Measurements from ENCODE around the gene HSPA12B. TPM values are rescaled to one million over a fixed set of nuclear protein-coding genes. Genes with fewer than 3 reads are reported as not detected.

The HSPA12B gene
- total RNA-seq, 1 donor: not detected

DNA sequence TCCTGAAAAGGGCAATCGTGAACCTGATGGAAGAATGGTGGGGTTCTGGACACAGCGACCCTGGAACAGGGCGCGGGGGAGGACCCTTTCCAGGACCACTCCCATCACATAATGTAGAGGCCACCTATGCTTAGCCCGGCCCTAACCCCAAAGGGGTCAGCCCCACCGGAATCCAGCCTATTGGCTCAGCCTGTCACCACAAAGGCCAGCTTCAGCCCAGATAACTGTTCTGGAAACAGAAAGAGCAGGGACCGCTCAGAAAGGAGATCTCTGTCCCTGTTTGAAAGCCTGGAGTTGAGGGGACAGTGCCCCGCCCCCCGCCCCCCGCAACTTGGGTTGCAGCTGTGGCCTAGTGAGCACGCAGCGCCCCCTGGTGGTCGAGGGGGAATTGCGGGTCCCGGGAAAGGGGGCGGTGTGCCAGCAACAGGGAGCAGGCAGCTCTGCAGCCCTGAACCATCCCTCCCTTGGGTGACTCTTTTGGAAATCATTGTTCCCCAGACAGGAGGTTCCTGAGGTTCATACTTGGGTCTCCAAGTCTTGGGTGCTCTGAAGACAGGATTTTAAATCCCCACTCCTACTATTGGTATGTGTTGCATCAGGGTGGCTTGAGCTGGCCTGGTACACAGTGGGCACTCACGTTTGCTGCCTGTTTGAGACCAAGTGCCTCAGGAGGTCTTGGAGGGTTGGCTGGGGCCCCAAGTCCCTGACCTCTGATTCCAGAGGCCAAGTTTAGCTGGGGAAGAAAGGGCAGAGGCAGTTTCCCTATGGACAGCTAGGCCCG, 21.6 kb upstream of the HSPA12B start:
- TF ChIP-seq, protein P1, sequence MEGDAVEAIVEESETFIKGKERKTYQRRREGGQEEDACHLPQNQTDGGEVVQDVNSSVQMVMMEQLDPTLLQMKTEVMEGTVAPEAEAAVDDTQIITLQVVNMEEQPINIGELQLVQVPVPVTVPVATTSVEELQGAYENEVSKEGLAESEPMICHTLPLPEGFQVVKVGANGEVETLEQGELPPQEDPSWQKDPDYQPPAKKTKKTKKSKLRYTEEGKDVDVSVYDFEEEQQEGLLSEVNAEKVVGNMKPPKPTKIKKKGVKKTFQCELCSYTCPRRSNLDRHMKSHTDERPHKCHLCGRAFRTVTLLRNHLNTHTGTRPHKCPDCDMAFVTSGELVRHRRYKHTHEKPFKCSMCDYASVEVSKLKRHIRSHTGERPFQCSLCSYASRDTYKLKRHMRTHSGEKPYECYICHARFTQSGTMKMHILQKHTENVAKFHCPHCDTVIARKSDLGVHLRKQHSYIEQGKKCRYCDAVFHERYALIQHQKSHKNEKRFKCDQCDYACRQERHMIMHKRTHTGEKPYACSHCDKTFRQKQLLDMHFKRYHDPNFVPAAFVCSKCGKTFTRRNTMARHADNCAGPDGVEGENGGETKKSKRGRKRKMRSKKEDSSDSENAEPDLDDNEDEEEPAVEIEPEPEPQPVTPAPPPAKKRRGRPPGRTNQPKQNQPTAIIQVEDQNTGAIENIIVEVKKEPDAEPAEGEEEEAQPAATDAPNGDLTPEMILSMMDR (IDR thresholded peaks at IDR 0.05; ENCODE audit: insufficient read depth, low read depth, low read length): peak; percentile 89
- peak; percentile 57 for DNase-seq (ENCODE audit: low read depth)
- H3K4me3 ChIP-seq (ENCODE audit: low read depth, low read length): no peak overlapping the region

DNA sequence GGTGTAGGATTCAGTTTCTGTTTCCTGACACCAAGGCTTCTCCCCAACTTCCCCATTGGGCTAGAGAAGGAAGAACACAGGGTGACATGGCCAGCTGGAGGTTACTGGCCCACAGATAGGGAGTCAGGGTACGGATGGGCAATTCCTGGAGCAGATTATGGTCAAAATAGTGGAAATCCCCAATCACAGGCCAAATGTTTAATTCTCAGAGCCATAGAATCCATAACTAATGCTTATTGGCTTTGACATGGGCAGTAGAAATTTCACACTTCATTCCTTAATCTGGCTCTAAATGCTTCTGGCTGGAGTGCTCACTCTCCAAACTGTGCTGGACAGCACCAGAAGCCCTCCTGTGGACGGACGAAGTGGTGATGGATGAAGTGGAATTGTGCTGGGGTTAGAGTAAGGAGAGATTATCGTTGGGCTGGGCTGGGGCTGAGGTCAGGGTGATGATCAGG, 21.0 kb upstream of the HSPA12B start:
- TF ChIP-seq, protein P1 (IDR thresholded peaks at IDR 0.05; ENCODE audit: insufficient read depth, low read depth, low read length): no peak
- DNase-seq (ENCODE audit: low read depth): no peak
- H3K4me3 ChIP-seq (ENCODE audit: low read depth, low read length): no peak overlapping the region

DNA sequence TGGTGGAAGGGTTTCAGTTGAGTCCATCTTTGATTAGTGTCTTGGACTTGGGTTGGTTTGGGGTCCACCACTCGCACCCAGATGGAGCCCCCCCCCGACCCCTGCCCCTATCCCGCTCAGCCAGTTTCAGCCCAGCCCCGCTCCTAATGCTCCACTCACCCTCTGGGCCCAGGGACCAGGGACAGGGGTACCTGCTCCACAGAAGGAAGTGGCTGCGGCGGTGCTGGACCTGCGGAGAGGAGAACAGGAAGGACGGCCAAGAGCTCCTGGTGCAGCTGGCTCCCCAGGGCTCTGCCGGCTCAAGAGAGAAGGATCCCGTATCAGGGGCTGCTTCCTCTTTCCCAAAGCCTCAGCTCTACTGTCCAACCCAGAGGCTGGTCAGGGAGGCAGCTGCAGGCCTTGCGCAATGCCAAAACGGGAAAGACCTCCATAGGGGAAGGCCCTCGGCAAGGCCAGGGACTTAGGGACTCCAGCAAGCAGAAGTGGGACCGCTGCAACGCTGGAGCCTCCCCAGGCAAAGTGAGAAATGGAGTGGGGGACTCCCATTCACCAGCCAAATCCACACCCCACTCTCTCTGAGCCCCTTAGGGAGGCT, 20.1 kb upstream of the HSPA12B start, which contains the start of gene SIGLEC1:
SIGLEC1 (minus strand) TSS at position 322 of the 595 bp plus-strand sequence. CDS start 5,472 bp downstream, outside the sequence.
- DNase-seq (ENCODE audit: low read depth): no peak
- TF ChIP-seq, protein P1 (IDR thresholded peaks at IDR 0.05; ENCODE audit: insufficient read depth, low read depth, low read length): no peak
- H3K4me3 ChIP-seq (ENCODE audit: low read depth, low read length): no peak within 1 kb of the TSS

DNA sequence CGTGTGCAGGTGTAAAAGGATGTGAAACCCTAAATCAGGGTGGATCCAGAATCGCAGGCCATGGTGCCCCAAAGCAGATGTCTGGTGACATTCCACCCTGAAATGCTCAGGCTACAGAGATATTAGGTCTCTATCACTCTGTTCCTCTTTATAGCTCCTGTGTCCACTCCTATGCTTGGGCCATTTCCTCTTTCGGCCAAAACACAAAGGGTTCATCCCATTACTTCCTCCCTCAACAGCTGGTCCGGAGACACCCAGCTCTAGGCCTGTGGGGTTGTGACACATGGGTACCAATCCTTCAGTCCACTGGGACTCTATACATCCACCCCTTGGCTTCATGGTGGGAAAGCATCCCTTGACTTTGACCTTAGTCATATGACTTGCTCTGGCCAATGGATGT, 18.4 kb upstream of the HSPA12B start:
- DNase-seq (ENCODE audit: low read depth): no peak
- TF ChIP-seq, protein P1 (IDR thresholded peaks at IDR 0.05; ENCODE audit: insufficient read depth, low read depth, low read length): no peak
- H3K4me3 ChIP-seq (ENCODE audit: low read depth, low read length): no peak overlapping the region

DNA sequence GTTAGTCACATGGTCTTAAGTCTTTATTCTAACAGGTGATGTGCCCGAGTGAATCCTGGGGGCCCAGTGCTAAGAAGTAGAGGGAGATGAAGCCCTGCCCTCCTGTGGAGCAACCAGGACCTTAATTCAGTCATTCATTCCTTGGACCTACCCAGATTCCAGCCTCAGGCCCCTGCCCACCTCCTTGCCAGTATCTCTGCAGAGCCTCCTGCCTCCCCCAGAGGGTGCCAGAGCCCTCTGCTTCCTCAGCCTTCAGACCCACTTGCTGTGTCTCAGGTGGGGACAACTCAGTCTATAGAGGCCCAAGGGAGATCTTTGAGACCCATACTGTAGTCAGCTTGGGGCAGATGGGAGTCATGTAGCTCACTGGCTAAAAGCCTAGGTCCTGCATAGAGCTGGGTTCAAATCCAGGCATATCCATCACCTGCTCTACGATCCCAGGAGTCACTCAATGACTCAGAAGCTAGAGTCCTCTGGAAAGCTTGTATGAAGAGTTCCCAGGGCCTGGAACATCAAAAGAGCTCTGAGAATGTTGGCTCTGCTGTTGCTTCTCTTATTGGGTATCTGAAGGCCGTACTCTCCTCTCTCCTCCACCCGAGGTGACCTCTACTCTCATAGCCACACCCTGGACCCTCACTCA, 16.2 kb upstream of the HSPA12B start:
- DNase-seq (ENCODE audit: low read depth): peak; percentile 60
- H3K4me3 ChIP-seq (ENCODE audit: low read depth, low read length): no peak overlapping the region
- TF ChIP-seq, protein P1 (IDR thresholded peaks at IDR 0.05; ENCODE audit: insufficient read depth, low read depth, low read length): peak; percentile 89

DNA sequence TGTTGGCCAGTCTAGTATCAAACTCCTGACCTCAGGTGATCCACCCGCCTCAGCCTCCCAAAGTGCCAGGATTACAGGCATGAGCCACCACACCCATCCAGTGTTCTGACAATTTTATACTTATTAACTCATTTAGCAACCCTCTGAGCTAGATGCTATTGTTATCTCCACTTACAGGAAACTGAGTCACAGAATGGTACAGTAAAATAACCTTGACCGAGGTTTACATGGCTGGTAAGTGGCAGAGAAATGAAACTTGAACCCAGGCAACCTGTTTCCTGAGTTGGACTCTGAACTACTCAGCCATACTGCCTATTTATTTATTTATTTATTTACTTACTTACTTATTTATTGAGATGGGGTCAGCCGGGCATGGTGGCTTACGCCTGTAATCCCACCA, 13.4 kb upstream of the HSPA12B start:
- TF ChIP-seq, protein P1 (IDR thresholded peaks at IDR 0.05; ENCODE audit: insufficient read depth, low read depth, low read length): no peak
- DNase-seq (ENCODE audit: low read depth): no peak

More for the DNA sequence above, 13.4 kb upstream of the HSPA12B start:
- no peak overlapping the region for H3K4me3 ChIP-seq (ENCODE audit: low read depth, low read length)
